ENCODE measurements around the gene CAMK1D.
"Not testable (repeated sequence)": the region's sequence is repeated elsewhere in the genome, so short reads cannot be mapped to it uniquely, and the experiment has no call there.

Gene CAMK1D

DNA sequence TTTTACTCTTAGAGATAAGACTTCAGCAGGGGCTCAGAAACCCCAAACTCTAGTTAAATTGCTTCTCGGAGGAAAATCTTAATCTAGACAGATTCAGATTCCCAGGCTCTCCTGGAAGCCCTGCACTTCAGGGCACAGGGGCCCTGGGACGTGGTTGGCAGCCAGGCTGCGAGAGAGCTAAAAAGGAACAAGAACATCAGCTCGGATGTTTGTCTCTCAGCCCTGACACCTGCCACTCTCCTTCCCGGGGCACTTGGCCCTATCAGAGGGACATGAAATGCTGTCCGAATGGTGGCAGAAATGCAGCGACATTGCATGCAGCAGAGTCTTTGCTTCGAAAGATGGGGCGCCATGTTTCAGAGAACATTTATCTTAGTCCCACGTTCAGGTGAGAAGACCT is 485.4 kb downstream of the CAMK1D start:
- no peak for DNase-seq

DNA sequence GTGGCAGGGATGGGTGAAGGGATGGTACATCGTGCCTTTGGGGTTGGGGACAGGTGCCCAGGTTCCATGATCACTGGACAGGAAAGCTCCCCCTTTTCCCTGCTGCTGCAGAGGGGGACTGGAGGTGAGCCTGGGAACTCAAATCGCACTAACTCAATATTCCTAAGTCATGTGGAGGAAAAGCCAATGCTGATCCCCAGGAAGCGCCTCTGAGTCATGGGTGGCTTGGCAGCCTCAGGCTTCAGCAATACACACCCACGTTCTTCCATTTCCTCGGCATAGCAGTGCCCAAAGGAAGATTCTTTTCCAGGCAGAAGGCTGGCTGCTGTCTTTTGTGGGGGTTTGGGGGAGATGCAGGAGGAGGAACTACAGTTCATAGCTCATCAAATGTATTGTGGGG is 486.4 kb downstream of the CAMK1D start:
- DNase-seq, result peak; percentile 65

DNA sequence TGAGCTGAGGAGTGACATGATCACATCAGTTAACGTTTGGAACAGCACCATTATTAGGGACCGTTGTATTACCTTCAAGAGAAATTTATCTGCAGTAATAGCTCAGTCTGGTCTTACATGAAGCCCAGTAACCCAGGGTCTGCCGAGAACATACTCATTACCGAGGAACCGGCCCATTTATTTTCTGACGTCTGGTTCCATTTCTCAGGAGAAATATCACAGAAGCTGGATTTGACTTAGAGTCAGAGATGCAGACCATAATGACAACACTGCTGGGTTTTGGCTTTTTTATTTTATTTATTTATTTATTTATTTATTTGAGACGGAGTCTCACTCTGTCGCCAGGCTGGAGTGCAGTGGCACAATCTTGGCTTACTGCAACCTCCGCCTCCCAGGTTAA is 489.0 kb downstream of the CAMK1D start:
- DNase-seq, result no peak

DNA sequence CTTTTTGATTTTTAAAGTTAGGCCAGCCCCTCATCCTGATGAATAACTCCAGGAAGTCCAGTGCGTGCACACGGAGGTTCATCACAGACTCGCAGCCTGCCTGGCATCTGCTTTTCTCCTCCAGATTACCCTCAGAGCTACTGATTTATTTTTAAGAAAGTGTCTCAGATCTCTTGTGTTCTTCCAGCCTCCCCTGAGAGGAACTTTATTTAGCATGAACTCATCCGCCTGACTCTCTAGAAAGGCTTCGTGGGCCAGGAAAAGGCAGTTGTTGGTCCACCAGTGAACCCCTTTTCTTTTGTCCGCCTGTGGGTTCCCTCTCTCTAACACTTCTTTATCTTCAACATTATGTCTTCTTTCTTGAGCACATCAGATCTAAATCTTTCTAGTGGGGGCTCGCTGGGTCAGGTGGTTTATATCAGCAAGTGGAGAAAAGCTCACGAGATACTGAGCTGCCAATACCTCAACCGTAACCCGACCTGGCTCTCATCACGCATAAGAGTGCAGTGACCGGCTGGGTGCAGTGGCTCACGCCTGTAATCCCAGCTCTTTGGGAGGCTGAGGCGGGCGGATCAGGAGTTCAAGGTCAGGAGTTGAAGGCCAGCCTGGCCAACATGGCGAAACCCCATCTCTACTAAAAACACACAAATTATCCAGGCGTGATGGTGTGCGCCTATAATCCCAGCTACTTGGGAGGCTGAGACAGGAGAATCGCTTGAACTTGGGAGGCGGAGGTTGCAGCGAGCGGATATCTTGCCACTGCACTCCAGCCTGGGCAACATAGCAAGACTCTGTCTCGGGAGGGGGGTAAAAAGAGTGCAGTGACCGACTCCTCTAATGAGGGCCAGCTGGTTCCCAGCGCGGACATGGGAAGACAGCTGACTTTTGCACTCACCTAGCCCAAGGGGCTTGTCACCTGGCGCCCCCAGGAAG is 489.9 kb downstream of the CAMK1D start:
- DNase-seq, result no peak

DNA sequence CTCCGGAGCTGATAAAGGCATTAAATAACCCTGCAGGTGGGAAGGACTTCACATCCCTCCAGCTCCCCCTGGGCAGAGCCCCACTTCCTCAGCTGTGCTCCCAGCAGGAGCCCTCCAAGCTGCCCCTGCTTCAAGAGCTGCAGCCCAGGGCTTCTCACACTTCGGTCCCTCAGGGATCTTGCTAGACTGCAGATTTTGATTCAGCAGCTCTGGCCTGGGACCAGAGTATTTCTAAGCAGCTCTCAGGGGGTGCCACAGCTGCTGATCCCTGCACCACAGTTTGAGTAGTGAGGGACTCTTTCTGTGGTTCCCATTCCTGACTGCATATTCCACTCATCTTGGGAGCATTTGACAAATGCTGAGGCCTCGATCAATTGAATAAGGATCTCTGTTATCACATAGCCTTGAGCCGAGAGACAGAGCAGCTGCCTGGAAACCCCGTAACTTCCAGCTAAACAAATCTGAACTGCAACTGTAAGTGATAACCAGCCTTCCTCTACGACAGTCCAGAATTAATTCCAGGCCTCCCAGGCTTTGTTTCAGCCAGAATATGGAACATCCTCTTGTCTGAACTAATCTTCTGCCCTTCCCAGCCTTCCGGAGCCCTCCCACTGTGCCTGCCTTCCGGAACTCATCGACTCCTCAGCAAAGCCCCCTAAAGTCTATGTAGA is 490.7 kb downstream of the CAMK1D start:
- no peak for DNase-seq

DNA sequence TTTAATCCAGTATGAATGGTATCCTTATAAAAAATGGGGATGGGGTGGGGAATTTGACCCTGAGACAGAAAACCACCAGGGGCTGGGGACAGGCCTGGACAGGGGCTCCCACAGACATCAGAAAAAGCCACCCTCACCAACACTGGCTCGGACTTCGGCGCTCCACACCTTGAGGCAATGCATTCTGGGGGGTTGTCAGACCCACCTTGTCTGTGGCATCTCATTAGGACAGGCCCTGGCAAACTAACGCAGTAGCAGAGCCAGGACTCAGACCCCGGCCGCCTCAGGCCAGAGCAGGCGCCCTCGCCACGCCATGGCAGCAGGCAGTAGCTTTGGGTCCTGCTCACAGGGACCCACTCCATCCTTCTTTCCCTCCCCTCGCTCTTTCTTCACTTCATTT is 492.1 kb downstream of the CAMK1D start:
- no peak for DNase-seq

DNA sequence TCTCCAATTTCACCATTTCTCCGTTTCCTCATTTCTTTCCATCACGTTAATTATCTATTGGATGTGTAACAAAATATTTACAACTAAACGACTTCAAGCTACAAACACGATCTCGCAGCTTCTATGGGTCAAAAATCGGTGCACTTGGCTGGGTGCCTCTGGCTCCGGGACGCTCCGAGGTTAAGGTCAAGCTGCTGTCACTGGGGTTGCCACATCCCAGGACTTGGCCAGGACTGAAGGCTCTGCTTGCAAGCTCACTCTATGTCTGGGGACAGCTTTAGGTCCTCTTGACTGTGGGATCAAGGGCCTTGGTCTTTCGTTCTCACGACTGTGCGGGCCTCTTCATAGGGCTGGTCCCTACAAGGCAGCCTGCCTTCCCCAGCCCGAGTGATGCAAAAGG is 492.5 kb downstream of the CAMK1D start:
- DNase-seq, result no peak

DNA sequence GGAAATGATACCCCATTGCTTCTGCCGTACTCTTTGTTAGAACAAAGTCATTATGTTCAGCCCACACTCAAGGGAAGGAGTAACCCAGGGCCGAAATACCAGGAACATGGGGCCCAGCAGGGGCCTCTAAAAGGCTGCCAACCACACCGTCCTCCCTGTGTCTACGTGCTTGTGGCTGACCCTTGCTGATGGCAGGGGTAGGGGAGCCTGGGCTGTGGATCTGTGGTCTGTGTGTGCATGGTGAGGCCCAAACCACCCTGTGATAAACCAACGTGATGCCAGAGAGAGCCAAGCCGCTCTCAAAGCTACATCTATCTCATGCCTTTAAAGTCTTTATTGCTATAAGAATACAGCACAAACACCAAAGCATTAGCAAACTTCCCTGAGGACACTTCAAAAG is 493.0 kb downstream of the CAMK1D start:
- no peak for DNase-seq

DNA sequence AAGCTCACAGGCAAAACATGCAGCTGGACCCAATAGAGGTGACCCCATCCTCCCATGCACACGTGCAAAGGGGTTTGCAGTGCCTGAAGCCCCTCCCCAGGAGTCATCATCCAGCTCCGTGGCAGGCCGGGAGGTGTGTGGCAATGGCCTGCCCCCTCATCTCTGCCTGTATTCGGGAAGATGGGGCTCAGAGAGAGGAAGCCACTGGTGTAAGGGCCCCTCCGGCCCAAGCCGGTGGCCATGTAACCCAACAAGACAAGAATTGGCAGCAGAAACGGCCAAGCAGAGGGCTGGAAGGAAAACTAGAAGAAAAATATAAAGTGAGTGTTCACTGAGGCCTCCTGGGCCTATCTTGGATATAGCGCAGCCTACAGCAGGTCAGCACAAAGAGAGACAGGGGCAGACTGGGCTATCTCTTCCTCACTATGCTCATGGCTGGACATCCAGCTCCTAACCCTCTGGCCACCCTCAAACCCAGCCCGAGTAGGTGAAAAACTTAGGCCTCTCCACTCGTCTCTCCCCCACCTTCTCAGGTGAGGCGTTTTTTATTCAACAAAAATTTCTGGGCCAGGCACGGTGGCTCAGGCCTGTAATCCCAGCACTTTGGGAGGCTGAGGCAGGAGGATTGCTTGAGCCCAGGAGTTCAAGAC is 494.1 kb downstream of the CAMK1D start:
- DNase-seq, result no peak

DNA sequence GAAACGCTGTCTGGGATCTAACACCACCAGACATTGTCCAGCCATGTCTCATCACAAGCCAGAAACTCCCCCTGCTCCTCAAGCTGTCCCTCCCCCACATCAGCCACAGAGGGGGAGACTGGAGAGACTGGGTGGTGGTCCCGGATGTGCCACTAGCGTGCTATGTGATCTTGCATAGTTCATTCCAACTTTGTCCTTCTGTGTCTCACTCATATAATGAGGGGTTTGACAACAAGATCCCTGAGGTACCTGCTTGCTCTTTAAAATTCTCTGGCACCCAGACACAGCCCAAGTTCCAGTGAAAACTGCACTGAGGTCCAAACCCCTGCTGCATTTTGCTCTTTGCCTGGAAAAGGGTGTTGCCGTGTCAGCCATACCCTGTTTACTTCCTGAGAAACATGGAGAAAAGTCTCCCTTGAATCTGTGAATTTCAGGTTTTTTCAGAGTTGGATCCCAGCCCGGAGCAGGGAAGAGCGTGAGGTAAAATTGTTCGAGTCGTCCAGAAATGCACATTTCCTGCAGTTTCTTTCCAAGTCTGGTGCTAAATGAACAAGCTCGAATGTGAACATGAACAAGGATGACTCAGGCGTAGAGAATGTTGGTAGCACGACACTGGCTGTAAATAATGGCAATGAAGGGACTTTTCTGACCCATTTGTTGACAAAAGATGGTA is 495.6 kb downstream of the CAMK1D start:
- no peak for DNase-seq

DNA sequence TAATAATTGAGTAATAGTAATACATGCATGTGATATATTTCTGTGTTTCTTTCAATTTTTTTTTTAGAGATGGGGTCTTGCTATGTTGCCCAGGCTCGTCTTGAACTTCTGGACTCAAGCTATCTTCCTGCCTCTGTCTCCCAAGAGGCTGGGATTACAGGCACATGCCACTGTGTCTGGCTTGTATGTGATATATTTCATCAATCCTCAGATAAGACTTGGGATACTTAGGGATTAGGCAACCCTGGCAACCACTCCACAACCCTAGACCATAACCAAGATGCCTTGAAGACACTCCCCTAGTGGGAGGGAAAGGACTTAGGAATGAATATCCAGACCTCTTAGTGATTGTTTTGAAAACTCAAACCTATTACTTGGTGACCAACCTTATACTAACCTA is 497.4 kb downstream of the CAMK1D start:
- no peak for DNase-seq

DNA sequence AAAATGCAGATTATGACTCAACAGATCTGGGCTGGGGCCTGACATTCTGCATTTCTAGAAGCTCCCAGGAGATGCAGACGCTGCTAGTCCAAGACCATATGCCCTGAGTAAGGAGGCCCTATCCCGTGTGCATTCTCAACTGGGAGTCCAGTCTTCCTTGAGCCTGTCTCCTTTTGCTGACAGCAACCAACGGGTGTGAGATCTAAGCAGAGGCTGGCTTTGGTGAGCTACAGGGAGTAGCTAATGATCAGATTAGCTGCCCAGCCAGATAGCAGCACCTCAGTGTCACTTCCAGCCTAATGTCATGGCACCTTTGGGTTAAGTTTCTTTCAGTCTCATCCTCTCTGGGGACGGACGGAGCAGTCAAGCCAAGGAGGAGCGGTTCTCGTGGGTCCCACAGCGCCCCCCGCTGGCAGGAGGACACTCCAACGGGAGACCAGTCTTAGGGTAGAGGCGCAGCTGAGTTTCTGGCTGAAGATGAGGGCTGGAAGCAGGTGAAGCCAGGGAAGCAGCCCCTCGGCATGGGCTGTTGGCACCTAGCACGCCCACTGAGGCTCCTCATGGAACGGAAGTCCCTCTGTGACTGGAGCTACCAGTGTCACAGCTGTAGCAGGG is 498.1 kb downstream of the CAMK1D start:
- no peak for DNase-seq

DNA sequence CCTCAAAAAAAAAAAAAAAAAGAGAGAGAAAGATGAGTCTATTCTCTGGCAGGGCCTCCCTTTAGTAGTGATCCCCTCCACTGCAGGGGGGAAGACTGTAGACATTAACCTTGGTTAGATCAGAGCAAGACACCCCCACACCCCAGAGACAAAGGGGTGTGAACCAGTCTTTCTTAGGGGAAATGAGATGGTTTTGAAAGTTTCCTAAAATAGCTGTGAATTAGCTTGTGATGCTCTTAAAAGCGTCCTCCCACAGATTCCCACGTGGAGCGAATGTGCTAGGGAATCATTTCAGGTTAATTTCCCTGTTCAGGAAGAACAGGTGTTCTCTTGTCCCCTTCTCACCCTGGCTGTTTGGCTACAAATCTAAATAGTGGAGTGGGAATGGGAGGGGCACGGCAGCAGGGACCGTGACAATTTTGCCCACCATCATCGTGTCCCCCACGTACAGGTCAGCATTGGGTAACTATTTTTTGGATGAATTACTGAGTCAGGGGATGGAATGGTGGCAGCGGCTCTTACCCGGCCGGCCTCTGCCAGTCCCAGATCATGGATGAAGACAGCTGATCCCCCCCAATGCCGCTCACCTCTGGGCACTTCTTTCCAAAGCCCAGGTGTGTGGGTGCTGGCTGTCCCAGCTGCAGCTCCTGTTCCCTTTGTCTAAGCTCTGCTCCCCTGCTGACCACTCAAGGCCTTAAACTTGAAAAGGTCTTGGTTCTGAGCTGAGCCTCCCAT is 499.3 kb downstream of the CAMK1D start:
- no peak for DNase-seq

DNA sequence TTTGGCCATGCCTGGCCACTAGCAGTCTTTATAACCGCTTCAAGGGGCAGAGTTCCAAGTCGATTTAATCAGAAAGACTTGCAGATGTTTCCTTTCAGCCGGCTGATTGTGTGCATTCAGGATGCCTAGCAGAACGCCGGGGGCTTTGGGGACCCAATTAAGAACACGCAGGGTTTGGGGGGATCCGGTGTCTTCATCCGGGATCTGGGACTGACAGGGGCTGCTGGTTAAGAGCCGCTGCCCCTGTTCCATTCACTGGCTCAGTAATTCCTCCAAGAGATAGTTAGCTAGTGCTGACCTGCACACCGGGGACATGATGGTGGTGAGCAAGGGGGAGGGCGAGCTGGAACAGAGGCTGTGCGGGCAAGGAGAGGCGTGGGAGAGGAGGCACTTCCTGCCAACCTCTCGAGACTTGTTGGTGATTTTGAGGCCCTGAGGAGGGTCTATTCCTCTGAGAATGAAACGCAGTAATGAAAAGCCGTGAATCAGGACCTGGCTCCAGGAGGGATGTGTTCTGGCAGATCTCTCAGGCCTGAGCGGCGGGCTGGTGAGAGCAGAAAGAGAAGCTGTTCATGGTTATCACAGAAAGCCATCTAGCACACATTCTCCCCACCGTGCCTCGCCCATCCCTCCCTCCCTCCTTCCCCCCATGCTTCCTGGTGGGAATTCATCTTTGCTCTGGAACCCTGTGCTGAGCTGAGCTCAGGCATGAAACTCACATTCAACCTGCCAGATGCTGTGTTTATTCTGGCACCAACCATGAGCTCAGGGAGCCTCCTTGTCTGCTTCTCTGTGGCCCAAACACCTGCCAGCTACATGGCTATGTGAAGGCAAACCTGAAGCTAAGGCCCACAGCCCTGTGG is 500.2 kb downstream of the CAMK1D start:
- DNase-seq, result no peak

DNA sequence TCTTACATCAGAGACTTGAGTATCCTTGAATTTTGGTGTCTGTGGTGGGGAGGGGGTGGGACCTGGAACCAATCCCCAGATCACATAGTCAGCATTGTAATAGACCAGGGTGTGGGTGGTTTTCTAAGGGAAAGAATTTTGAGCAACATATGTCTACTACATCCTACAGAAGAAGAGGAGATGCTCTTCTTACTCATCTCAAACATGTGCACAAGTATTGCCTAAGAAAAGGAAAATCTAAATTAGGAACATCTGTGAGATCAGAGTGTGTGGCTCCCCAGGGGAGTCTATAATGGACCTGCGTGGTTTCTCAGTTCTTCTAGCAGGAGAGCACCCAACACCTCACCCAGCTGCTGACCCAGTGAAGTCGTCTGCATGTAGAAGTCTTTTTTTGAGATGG is 503.3 kb downstream of the CAMK1D start:
- DNase-seq, result no peak

DNA sequence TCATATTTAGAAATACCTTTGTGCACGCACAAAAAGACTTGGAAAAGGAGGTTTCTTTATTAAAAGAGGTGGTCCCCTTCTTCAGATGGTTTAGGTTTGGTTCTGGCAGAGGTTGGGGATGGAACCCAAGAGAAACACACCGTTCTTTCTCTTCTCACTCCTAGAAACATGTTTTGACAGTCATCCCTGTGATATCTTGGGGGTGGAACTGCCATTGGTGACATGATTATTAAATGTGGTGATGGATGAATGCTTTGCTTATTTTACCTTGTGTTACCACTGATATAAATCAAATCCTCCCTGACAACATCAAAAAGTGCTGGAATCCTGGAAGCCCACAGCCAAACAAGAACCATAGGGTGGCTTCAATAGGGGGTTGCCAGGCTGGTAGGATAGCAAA is 505.6 kb downstream of the CAMK1D start:
- DNase-seq, result no peak

DNA sequence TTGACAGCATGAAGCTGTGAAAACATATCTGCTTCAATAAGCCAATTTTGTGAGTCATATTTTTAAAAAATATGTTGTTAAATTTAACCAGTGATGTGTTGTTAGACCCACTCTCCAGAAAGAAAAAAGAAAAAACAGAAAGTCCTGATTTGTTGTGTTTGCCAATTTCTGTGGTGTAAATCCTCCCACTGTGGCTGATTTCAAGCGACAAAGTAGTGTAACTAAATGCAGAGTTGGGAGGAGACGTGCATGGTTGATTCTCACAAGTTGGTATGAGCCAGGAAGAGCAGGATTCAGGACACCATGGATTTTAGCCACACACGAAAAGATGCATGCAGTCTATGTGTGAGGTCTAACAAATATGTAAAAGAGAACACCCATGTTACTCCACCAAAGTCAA is 513.1 kb downstream of the CAMK1D start:
- DNase-seq, result no peak

DNA sequence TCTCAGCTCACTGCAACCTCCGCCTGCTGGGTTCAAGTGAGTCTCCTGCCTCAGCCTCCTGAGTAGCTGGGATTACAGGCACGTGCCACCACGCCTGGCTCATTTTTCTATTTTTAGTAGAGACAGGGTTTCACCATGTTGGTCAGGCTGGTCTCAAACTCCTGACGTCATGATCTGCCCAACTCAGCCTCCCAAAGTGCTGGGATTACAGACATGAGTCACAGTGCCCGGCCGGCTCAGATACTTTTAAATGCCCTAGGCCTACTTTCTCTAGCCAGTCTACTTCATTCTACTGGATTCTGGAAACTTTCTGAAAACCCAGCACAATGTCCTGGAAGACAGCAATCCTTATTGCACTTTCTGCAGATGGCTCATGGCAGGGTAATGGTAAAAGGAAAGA is 516.2 kb downstream of the CAMK1D start:
- DNase-seq, result not testable (repeated sequence)

DNA sequence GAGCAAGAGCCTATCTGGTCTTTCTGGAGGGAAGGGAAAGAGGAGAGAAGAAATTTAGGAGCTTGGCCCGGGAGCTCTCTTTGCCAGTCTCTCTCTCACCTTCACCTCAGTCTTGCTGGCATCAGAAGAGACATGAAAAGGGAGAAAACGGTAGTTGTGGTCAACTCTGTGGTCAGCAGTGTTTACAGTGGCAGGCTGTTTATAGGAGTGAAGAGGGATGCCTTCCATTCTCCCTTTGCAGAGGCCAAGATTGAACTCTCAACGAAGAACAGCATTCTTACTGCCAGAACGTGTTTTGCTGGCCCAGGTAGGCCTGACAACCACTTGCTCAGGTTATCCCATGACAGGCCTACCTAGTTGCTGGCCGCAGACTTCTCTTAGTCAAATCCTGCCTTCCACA is 518.9 kb downstream of the CAMK1D start:
- no peak for DNase-seq

DNA sequence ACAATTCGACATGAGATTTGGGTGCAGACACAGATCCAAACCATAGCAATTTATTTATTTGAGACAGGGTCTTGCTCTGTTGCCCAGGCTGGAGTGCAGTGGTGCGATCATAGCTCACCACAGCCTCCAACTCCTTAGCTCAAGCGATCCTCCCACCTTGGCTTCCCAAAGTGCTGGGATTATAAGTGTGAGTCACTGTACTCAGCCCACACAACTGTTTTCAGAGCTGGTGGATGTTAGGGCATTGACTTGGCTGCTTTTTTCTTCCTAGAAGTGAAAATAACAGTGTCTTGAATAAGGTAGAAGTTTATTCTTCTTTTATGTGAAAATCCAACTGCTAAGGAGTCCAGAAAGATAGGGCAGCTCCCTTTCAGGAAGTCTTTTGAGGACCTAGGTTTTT is 520.1 kb downstream of the CAMK1D start:
- no peak for DNase-seq

DNA sequence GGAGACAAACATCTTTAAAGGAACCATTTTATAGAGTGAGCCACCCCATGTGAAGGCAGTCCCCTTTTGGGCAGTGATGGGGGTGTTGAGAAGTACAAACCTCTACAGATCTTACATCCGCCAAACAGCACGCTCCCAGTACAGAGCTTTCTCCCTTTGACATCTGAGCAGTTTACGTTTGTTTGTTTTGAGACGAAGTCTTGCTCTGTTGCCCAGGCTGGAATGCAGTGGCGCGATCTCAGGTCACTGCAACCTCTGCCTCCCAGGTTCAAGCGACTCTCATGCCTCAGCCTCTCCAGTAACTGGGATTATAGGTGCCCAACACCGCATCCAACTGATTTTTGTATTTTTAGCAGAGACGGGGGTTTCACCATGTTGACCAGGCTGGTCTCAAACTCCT is 523.2 kb downstream of the CAMK1D start:
- DNase-seq, result no peak

All from amniotic stem cell (primary cell).